GM18907 (cell line): ENCODE data around the gene TBXT.

Experiments used
- ATAC-seq: cut with Tn5 transposase; IDR thresholded peaks from one replicate; pipeline ENCODE4 v1.9.1; 2021; ENCODE audit warnings: mild to moderate bottlenecking, moderate library complexity; ENCODE audit not compliant: unreplicated experiment

Gene TBXT

DNA sequence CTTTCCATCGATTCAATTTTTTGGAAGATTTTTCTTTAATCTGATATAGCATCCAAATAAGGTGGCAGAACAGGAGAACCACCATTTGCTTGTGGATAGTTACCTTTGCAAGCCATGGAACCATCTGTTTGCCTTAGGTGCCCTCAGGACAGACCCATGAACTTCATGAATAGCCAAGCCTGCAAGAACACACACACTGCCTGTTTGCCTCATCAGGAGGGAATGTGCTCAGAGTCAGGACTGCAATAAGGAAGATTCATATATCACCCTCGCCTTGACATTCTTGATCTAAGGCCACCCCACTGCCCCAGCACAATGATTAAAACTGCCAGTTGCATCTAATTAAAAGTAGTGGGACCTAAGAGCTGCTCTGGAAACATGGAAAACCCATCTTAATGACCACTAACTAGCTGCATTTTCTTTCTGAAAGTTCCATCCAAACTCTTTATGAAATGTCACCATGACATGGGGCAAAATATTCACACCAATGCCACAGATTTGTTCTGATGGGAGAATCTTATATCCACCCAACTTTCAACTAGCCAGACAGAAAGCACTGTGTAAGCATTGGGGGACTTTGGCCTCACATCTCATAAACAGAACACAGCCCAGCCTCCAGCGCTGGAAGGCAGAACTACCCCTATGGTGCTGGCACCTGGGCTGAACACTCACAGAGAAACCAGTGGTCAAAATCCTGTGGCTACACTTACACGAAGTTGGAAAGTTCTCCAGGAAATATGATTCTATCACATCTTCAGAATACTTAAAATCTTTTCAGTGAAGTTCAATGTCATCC is 48.3 kb downstream of the TBXT start:
- ATAC-seq, result no peak

DNA sequence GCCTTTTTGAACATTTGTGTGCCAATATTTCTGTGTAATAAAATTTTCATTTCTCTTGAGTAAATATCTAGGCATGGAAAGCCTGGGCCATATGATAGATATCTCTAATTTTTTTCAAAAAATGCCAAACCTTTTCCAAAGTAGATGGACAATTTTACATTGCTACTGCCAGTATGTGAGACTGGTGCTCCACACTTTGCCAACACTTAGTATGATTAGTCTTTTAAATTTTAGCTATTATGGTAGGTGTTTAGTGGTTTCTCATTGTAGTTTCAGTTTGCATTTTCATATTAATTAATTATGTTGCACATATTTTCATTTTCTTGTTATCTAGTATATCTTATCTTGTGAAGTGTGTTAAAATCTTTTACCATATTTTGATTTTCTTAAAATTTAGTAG is 52.0 kb downstream of the TBXT start:
- no peak for ATAC-seq

DNA sequence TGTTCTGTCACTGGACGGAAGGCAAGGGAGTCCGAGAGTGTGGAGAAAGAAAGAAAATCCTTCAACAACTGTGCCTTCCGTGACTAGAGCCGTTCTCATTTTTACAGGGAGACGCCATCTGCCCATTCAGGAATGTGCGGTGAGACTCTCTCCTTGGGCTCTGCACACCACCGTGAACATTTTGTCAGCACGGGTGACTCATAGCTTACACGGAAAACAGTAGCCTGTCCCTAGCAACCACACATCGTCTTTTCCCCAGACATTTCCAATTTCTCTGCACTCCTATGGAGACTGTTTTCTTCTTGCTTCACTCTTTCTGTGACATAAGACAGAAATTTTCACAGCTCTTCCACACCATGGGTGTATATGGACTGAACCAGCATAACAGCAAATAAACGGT is 55.1 kb downstream of the TBXT start:
- no peak for ATAC-seq

GRCh38 chr6:166109608-166110007 is 58.0 kb downstream of the TBXT start:
- ATAC-seq, result no peak
